ENCODE measurements around the gene CLDN34. TPM values are rescaled to one million over a fixed set of nuclear protein-coding genes. Genes with fewer than 3 reads are reported as not detected.
A peak's percentile ranks its signal among the peaks of the same experiment; 100 is the strongest.

CLDN34 gene
- total and polyA plus RNA-seq, 2 donors (not counting 1 experiment from before 2014, with no cell fraction given): not detected

DNA sequence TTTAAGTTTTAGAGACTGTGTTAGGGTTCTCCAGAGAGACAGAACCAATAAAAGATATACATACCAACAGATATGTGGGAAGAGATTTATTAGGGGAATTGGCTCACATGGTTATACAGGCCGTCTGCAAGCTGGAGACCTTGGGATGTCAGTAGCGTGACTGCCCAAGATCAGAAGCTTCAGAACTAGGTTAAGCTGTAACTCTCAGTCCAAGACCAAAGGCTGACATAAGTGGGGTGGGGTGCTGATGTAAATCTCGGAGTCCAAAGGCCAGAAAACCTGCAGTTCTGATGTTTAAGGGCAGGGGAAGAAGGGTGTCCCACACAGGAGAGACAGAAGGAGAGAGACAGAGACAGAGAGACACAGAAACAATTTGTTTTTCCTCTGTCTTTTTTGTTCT lies 10.5 kb downstream of the CLDN34 start:
- Mint-ChIP-seq H3K9me3 (ENCODE audit: insufficient read depth) (peaks cover 4% of the 10 kb centered on the region), H3K4me3 (no peak overlapping the region), H3K4me1 (peaks cover 21% of the 10 kb centered on the region), H3K27me3 (no peaks in the 10 kb centered on the region), H3K27ac (no peak overlapping the region)
- no peak overlapping the region for H3K27ac ChIP-seq (ENCODE audit: low read length in 2 of 2)
- intact Hi-C loops (cut with micrococcal nuclease): no loop called here
- no peaks in the 10 kb centered on the region for H3K27me3 ChIP-seq (replicated peaks in 1 of 4; ENCODE audit: control extremely low read depth in 1 of 4, control insufficient read depth in 3 of 4, insufficient read depth in 4 of 4, low read length in 3 of 4)
- DNase-seq (no peak), ATAC-seq (ENCODE audit: low read depth) (no peak)
- CTCF ChIA-PET: no interaction called here
- no peak overlapping the region for H3K9ac ChIP-seq (ENCODE audit: low read length)
- 92% methylated on average over 2 of the region's 3 CpGs for WGBS (ENCODE audit: insufficient coverage)
- H3K79me2 ChIP-seq (ENCODE audit: control insufficient read depth, insufficient read depth, low read length): no peaks in the 10 kb centered on the region
- H3K4me2 ChIP-seq (replicated peaks; ENCODE audit: low read depth, low read length, poor library complexity, severe bottlenecking): no peak overlapping the region
- POLR2A ChIA-PET: no interaction called here
- no peak overlapping the region for H2AFZ ChIP-seq (ENCODE audit: insufficient read depth, low read depth, low read length, poor library complexity, severe bottlenecking)
- TF ChIP-seq EZH2 (IDR thresholded peaks at IDR 0.05; ENCODE audit: borderline replicate concordance, insufficient read depth, low read depth, low read length, poor library complexity, severe bottlenecking) (no peak), CTCF (IDR thresholded peaks at IDR 0.05) (no peak)
- H3K36me3 ChIP-seq (replicated peaks in 1 of 2; ENCODE audit: control extremely low read depth in 1 of 2, control insufficient read depth in 1 of 2, extremely low read depth in 1 of 2, insufficient read depth in 2 of 2, low read length in 1 of 2): no peaks in the 10 kb centered on the region
- H3K4me1 ChIP-seq (ENCODE audit: control insufficient read depth in 2 of 2, insufficient read depth in 2 of 2, low read length in 2 of 2): peaks cover 20 to 25% of the 10 kb centered on the region in 2 donors
- no peaks in the 10 kb centered on the region for H4K20me1 ChIP-seq (ENCODE audit: control insufficient read depth, insufficient read depth, low read length, poor library complexity, severe bottlenecking)
- peaks cover 0 to 10% (median 0%) of the 10 kb centered on the region in 3 donors for H3K9me3 ChIP-seq (ENCODE audit: control extremely low read depth in 1 of 3, control insufficient read depth in 2 of 3, insufficient read depth in 1 of 3, low read length in 2 of 3)
- no peak overlapping the region for H3K4me3 ChIP-seq (ENCODE audit: control extremely low read depth in 1 of 5, extremely low read depth in 1 of 5, insufficient read depth in 1 of 5, low read depth in 2 of 5, low read length in 4 of 5)

DNA sequence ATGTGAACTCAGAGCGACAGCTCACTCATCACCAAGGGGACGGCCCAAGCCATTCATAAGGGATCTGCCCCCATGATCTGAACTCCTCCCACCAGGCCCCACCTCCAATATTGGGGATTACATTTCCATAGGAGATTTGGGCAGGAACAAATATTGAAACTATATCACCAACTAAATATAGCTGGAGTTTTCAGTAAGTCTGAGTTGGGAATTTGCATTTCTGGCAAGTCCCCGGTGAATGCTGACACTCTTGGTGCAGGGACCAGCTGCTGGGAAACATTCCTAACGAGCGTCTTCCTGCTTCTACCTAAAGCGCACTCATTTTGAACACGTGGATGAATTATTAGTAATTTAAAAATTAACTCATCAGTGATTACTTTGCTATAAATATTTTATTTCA lies 13.2 kb downstream of the CLDN34 start:
- no peak overlapping the region for H3K4me3 ChIP-seq (ENCODE audit: control extremely low read depth in 1 of 5, extremely low read depth in 1 of 5, insufficient read depth in 1 of 5, low read depth in 2 of 5, low read length in 4 of 5)
- H3K4me2 ChIP-seq (replicated peaks; ENCODE audit: low read depth, low read length, poor library complexity, severe bottlenecking): no peak overlapping the region
- no peaks in the 10 kb centered on the region for H3K27me3 Mint-ChIP-seq
- ATAC-seq (ENCODE audit: low read depth): no peak
- no peak for TF ChIP-seq EZH2 (IDR thresholded peaks at IDR 0.05; ENCODE audit: borderline replicate concordance, insufficient read depth, low read depth, low read length, poor library complexity, severe bottlenecking)
- no peak for TF ChIP-seq CTCF (IDR thresholded peaks at IDR 0.05)
- H2AFZ ChIP-seq (ENCODE audit: insufficient read depth, low read depth, low read length, poor library complexity, severe bottlenecking): no peak overlapping the region
- ChIA-PET CTCF (interaction anchor here (0.6 to 0.9 kb wide), 2 partner anchors 10 to 140 kb away, joined by 4 to 5 read pairs; no protein-coding TSS in a partner anchor), POLR2A (no interaction called here)
- intact Hi-C loops (cut with micrococcal nuclease): loop anchor here (2.0 to 10.0 kb wide), 2 partner anchors 38 to 1236 kb away; no protein-coding TSS in a partner anchor
- no peak overlapping the region for H3K4me3 Mint-ChIP-seq
- peaks cover 0 to 9% (median 0%) of the 10 kb centered on the region in 3 donors for H3K9me3 ChIP-seq (ENCODE audit: control extremely low read depth in 1 of 3, control insufficient read depth in 2 of 3, insufficient read depth in 1 of 3, low read length in 2 of 3)
- no peaks in the 10 kb centered on the region for H3K9me3 Mint-ChIP-seq (ENCODE audit: insufficient read depth)
- H3K4me1 Mint-ChIP-seq: peaks cover 31% of the 10 kb centered on the region
- no peak overlapping the region for H3K9ac ChIP-seq (ENCODE audit: low read length)
- DNase-seq: no peak
- H3K4me1 ChIP-seq (ENCODE audit: control insufficient read depth in 2 of 2, insufficient read depth in 2 of 2, low read length in 2 of 2): peaks cover 24 to 29% of the 10 kb centered on the region in 2 donors
- no peaks in the 10 kb centered on the region for H3K27me3 ChIP-seq (replicated peaks in 1 of 4; ENCODE audit: control extremely low read depth in 1 of 4, control insufficient read depth in 3 of 4, insufficient read depth in 4 of 4, low read length in 3 of 4)
- H4K20me1 ChIP-seq (ENCODE audit: control insufficient read depth, insufficient read depth, low read length, poor library complexity, severe bottlenecking): no peaks in the 10 kb centered on the region
- H3K27ac ChIP-seq (ENCODE audit: low read length in 2 of 2): peak overlapping the region; percentile 70 to 82
- H3K36me3 ChIP-seq (replicated peaks in 1 of 2; ENCODE audit: control extremely low read depth in 1 of 2, control insufficient read depth in 1 of 2, extremely low read depth in 1 of 2, insufficient read depth in 2 of 2, low read length in 1 of 2): no peaks in the 10 kb centered on the region
- no CpG with 5 or more reads among the region's 7 CpGs for WGBS (ENCODE audit: insufficient coverage)
- peak overlapping the region; percentile 78 for H3K27ac Mint-ChIP-seq
- no peaks in the 10 kb centered on the region for H3K79me2 ChIP-seq (ENCODE audit: control insufficient read depth, insufficient read depth, low read length)
